AG04449 (cell line): ENCODE data around the gene PRKCSH.

ENCODE experiments used
- CTCF ChIA-PET: fragments of 350-600 bp; formaldehyde crosslinking; extraction: SDS; loops from one replicate; lab custom pipeline; 2021; ENCODE audit warnings: antibody characterized with exemption; lab: Yijun Ruan, JAX
- POLR2A ChIA-PET: fragments of 400-600, 350-600 bp; formaldehyde crosslinking; extraction: SDS; loops from one replicate; lab custom pipeline; 2020; ENCODE audit warnings: antibody characterized with exemption, inconsistent platforms; lab: Yijun Ruan, JAX
- DNase-seq: peaks from one replicate; pipeline ENCODE4 v3.0.0-alpha.2; 2010; ENCODE audit warnings: low read depth, low spot score
- H3K4me3 ChIP-seq: 2 replicates; pipeline ENCODE4 v1.5.1; 2011; ENCODE audit warnings: low read depth, mild to moderate bottlenecking, control low read depth, low read length
- TF ChIP-seq, protein P1 (sequence below): IDR thresholded peaks from one replicate; pipeline ENCODE4 v1.5.1; 2011; ENCODE audit warnings: mild to moderate bottlenecking, moderate library complexity, low read length, control low read depth, inconsistent platforms; ENCODE audit not compliant: insufficient read depth; ENCODE audit errors: missing control alignments

Gene PRKCSH

DNA sequence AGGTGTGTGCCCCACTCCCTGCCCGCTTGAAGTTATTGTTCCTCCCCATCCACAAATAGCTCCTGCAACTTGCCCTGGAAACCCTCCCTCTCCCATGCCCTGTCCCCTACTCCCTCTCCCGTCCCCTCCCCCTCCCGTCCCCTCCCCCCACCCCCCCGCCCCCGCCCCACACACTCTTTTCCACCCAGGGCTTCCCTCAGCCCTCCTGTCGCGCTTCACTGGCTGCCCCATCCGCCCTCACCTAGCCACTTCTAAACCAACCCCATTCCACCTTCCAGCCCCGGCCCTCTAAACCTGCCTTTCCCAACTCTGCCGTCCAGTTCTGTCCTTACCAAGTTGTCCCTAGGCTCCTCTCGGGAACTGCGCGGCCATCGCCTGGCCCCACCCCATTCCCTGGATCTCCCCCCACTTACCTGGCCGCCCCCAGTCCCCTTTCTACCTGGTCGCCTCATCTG, 17.3 kb upstream of the PRKCSH start:
- ChIA-PET CTCF (no interaction called here), POLR2A (no interaction called here)
- no peak overlapping the region for H3K4me3 ChIP-seq
- no peak for DNase-seq
- TF ChIP-seq, protein P1, sequence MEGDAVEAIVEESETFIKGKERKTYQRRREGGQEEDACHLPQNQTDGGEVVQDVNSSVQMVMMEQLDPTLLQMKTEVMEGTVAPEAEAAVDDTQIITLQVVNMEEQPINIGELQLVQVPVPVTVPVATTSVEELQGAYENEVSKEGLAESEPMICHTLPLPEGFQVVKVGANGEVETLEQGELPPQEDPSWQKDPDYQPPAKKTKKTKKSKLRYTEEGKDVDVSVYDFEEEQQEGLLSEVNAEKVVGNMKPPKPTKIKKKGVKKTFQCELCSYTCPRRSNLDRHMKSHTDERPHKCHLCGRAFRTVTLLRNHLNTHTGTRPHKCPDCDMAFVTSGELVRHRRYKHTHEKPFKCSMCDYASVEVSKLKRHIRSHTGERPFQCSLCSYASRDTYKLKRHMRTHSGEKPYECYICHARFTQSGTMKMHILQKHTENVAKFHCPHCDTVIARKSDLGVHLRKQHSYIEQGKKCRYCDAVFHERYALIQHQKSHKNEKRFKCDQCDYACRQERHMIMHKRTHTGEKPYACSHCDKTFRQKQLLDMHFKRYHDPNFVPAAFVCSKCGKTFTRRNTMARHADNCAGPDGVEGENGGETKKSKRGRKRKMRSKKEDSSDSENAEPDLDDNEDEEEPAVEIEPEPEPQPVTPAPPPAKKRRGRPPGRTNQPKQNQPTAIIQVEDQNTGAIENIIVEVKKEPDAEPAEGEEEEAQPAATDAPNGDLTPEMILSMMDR: no peak

- TF ChIP-seq, protein P1: no peak
- no peak within 1 kb of the TSS for H3K4me3 ChIP-seq
- POLR2A ChIA-PET: no interaction called here
- CTCF ChIA-PET: interaction anchor here (0.7 to 2.2 kb wide), 5 partner anchors 16 to 125 kb away, joined by 3 to 8 read pairs (median 6); partner anchors contain the start of gene SWSAP1
- DNase-seq: no peak
Measured at GRCh38 chr19:11418549-11419506, 16.6 kb upstream of the PRKCSH start, which contains the start of gene RGL3. Gene RGL3, minus strand, starts transcription at chr19:11419314. Its CDS starts 36 bp downstream, at chr19:11419278.

- no peak for DNase-seq
- TF ChIP-seq, protein P1: no peak
- ChIA-PET CTCF (interaction anchor here (0.6 to 2.5 kb wide), 9 partner anchors 10 to 40 kb away, joined by 3 to 10 read pairs (median 6); partner anchors contain the start of gene PRKCSH), POLR2A (interaction anchor here (1.0 kb wide), 1 partner anchor 46 kb away, joined by 3 read pairs; no protein-coding TSS in a partner anchor)
- peak overlapping the region; percentile 15; the same call in 1 of the 2 replicates for H3K4me3 ChIP-seq
Measured at GRCh38 chr19:11420429-11421370, 14.7 kb upstream of the PRKCSH start.

- no peak for DNase-seq
- CTCF ChIA-PET: interaction anchor here (1.1 to 2.5 kb wide), 4 partner anchors 9 to 40 kb away, joined by 3 to 10 read pairs (median 4); no protein-coding TSS in a partner anchor
- TF ChIP-seq, protein P1: no peak
- no peak overlapping the region for H3K4me3 ChIP-seq
- POLR2A ChIA-PET: no interaction called here
Measured at GRCh38 chr19:11421371-11422098, 13.9 kb upstream of the PRKCSH start.

DNA sequence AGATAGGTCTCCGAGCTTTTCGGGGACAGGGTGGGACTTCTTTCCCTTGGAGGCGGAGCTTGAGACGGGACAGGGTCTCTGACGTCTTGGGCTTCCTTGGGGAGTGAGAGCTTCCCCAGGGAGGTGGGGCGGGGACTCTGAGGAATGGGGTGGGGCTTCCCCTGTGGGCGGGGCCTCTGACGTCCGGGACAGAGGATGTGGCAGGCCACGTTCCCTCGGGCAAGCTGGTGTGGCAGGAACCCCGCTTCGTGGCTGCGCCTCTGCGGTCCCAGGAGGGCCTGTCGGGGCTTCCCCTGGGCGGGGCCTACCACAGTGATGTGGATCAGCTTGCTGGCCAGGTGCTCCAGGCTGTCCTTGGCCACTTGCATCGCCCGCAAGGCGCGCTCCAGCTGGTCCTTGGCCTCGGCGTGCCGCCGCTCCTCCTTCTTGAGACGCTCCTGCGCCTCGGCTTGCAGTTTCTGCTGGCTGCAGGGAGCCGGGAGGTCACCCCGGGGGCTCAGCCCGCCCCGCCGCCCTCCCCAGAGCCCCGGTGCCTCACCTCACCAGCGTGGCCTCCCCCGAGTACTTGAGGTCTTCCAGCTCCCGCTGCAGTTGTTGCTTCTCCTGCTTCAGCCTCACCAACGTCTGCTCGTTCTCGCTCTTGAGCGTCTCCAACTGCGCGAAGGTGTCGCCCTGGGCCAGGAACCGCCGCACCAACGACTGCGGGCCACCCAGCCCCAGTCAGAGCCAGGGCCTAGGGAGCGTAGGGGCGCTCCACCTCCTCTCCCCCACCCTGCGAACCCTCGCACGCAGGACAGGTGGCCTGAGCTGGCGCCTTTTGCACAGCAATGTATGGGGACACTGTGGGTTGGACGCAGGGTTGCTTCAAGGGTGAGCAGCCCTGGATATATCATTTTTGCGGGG, 13.0 kb upstream of the PRKCSH start:
- peak overlapping the region; percentile 20 for H3K4me3 ChIP-seq
- no peak for DNase-seq
- TF ChIP-seq, protein P1: no peak
- ChIA-PET CTCF (interaction anchor here (1.1 to 2.5 kb wide), 6 partner anchors 8 to 127 kb away, joined by 3 to 16 read pairs (median 4); partner anchors contain the start of genes ODAD3, PRKCSH and TSPAN16), POLR2A (no interaction called here)
